Superior temporal gyrus (tissue), 1 donor: ENCODE measurements around the gene CASP9.
"Not testable (repeated sequence)": the region's sequence is repeated elsewhere in the genome, so short reads cannot be mapped to it uniquely, and the experiment has no call there.

Experiments used
- DNase-seq: peaks from one replicate; pipeline ENCODE4 v3.0.0-alpha.2; 2016; ENCODE audit errors: extremely low spot score

The CASP9 gene

DNA sequence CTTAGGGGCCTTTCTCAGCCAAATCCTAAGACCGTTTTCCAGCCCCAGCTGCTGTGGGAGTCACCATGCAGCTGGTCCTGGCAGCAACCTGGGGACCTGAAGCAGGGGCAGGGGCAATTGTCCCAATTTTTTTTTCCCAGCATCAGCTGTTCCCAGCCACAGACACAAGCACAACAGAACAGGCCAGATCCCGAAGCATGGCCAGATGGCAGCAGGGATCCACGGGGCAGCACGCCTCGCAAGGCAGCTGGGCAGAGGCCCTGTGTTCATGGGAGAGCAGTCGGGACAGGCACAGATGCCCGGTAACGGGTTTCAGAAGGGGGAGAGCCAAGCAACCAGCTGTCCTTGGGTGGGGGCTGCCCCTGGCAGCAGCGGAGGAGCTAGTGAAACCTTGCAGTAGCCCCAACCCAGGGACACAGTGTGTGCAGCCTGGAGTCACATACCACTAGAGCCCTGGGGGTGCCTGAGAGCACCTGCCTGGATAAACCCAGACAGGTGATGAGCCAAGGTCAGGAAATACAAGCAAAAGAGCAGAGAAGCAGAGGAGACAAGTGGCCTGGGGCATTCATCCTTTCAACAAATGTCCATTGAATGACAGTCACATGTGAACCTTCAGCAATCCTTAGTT lies 54.1 kb downstream of the CASP9 start:
- not testable (repeated sequence) for DNase-seq

DNA sequence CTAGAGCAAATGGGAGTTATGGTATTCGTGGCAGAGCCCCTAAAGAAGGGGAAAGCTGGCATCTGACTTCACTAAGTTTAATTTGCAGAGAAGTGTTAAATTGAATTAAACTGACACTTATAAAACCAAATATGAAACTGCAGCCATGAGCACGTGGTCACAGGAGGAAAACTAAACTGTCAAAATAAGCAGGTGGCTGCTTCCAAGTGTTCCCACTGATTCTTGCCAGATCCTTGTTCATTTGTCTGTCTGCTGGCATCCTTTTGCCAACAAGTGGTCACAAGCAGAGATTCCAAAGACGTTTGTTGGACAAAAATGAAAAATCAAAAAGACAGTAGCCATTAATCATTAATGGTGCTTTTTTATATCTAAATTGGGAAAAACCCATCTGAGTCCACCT lies 54.7 kb downstream of the CASP9 start:
- DNase-seq = no peak

DNA sequence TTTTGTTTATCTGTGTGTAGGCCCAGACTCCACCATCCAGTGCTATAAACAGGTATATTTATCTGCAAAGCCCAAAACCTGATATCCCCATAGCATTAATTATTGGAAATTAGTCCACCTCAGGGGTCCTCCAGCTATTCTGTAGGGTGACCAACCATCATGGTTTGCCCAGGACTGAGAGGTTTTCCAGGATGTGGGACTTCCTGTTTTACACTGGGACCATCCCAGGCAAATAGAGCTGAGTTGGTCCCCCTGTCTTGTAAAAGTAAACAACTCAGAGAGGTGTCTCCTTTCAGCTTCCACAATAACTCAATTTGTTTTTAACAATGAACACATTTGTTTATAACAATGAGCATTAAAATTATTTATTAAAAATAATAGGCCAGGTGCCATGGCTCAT lies 55.9 kb downstream of the CASP9 start:
- DNase-seq = no peak

GRCh38 chr1:15466955-15467625 lies 56.9 kb downstream of the CASP9 start:
- DNase-seq = not testable (repeated sequence)

GRCh38 chr1:15465674-15466073 lies 58.3 kb downstream of the CASP9 start:
- no peak for DNase-seq

GRCh38 chr1:15463926-15464322 lies 60.1 kb downstream of the CASP9 start:
- not testable (repeated sequence) for DNase-seq

- not testable (repeated sequence) for DNase-seq
Observed at GRCh38 chr1:15463064-15463800, 60.8 kb downstream of the CASP9 start.

- DNase-seq = no peak
Observed at GRCh38 chr1:15460708-15461095, 63.3 kb downstream of the CASP9 start.

DNA sequence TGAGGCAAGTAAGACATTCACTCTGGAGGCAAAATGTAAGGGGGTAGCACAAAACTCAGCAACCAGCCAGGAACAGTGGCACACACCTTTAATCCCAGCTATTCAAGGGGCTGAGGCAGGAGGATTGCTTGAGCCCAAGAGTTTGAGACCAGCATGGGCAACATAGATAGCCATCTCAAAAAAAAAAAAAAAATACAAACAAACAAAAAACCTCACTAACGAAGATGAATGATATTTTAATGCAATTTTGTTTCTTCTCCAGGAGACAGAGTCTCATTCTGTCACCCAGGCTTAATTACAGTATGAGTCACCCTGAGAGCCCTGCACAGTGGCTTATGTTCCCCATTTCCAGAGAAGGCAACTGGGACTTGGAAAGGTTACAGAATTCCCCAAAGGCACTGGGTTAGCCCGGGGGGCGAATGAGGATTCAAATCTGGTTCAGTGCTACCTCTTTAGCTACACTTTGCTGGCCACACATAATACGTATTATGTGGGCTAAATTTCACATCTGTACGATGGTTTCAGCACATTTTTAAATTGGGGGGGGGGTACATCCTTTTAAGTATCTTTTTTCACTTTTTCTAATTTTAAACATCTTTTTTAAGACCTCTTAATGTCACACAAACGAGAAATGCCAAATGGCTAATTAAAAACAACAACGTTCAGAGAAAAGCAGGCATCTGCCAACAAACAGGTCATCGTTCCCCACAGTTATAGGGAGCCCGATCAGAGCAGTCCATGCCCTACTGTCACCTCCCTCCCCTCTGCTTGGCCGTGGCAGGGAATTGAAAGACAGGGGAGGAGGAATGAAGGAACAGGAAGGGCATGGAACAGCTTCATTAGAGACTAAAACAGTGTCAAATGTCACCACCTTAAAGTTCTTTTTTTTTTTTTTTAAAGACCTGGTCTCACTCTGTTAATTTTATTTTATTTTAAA lies 64.0 kb downstream of the CASP9 start:
- no peak for DNase-seq

GRCh38 chr1:15458388-15458787 lies 65.6 kb downstream of the CASP9 start:
- not testable (repeated sequence) for DNase-seq

DNA sequence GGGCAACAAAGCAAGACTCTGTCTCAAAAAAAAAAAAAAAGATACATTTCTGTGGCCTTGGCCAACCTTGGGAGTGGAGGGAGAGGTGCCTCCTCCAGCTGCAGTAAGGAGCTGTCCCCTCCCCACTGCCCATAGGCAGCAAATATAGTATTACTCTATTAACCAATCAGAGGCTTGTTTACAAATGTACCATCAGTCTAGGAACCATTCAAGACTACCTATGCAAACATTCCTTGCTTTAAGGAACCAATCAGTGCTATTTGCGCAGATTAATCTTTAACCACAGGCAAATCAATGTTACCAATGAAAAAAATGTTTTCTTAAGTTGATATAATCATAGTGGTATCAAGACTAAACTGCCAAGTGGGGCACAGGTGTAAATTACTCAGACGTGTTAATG lies 66.4 kb downstream of the CASP9 start:
- DNase-seq = no peak

- no peak for DNase-seq
Observed at GRCh38 chr1:15456313-15456954, 67.6 kb downstream of the CASP9 start, which contains the start of gene CELA2A. Gene CELA2A (plus strand): TSS chr1:15456732. CDS start chr1:15456754, 22 bp downstream.

GRCh38 chr1:15455522-15455921 lies 68.5 kb downstream of the CASP9 start:
- DNase-seq = no peak

GRCh38 chr1:15454256-15454655 lies 69.8 kb downstream of the CASP9 start:
- DNase-seq = no peak

GRCh38 chr1:15453734-15454133 lies 70.3 kb downstream of the CASP9 start:
- no peak for DNase-seq

GRCh38 chr1:15452866-15453571 lies 71.0 kb downstream of the CASP9 start:
- no peak for DNase-seq

DNA sequence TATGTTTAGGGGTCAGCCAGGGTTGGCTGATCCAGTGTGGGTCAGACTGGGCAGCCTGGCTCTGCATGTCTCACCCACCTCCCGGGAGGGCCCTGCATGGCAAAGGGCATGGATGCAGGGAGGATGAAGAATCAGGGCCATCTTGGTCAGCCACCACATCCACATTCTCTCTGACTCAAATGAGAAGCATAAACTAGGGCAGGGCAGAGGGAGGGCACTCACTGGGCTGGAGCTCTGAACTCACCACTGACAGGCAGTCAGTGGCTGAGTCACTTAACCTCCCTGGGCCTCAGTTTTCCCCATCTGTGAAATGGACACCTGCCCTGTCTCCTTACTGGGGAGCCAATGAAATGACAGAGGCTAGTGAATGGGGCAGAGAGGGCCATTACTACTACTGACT lies 71.8 kb downstream of the CASP9 start:
- no peak for DNase-seq

DNA sequence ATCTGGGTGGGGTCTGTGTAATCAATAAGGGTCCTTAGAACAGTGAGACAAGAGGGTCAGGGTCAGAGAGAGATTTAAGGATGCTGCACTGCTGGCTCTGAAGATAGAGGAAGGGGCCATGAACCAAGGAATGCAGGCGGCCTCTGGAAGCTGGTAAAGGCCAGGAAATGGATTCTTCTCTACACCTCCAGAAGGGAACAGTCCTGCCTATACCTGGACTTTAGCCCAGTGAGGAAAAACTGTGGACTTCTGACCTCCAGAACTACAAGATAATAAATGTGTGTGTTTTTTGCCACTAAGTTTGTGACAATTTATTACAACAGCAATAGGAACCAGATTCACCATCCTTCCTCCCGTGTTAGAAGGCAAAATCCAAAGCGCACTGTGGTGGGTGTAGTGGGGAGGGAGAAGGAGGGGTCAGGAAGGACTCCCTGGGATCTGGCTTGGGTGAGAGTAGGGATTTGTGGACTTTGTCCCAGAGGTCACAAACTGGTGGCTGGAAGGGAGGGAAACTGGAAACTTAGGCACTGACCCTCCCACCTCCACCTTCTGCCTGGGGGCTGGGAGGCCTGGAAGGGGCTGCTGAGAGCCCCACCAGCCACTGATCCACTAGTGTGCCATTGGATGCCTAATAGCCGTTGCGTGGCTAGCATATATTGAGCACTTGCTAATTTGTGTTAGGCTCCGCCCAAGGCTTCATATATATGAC lies 72.8 kb downstream of the CASP9 start:
- DNase-seq = no peak

GRCh38 chr1:15449567-15449966 lies 74.4 kb downstream of the CASP9 start:
- no peak for DNase-seq

GRCh38 chr1:15448877-15449462 lies 75.0 kb downstream of the CASP9 start:
- DNase-seq = no peak
